Measurements from ENCODE around the gene PGBD1.

PGBD1 gene

DNA sequence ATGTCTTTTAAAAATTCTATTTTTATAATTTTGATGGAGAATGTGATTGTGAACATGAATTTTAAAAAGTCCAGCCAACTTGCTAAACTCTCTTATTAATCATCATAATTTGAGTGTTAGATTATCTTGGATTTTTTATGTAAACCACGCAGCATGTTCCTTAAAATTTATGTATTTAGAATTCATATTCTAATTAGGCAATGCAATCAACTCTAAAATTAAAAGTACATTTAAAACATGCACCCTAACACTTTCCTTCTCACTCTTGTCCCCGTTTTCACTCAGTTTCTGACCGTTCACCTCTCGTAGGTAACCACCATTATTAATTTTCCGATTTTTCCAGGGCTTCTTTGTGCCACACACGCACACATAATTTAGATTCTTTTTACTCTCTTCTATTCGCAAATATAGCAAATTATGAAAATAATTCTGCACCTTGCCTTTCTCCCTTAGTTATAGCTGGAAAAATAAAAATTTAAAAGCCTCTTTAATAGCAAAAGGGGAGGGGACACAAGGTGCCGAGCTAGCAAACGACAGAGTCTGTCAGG is 68.0 kb downstream of the PGBD1 start:
- Histone ChIP-seq H3K9me2 (replicated peaks; ENCODE audit: insufficient read depth, low read length) (no peaks in the 10 kb centered on the region), H2AFZ (ENCODE audit: low read depth, low read length, severe bottlenecking) (peak overlapping the region; percentile 99), H3K9ac (ENCODE audit: low read length) (peak overlapping the region; percentile 77), H3K27ac (ENCODE audit: low read depth, low read length) (peak overlapping the region; percentile 20; the same call in 1 of the 2 replicates), H3K36me3 (ENCODE audit: low read length) (peaks cover 5% of the 10 kb centered on the region; the same call in 1 of the 2 replicates), H4K20me1 (ENCODE audit: low read depth, low read length) (no peaks in the 10 kb centered on the region), H3K4me2 (ENCODE audit: low read depth, low read length, poor library complexity, severe bottlenecking) (peak overlapping the region; percentile 89), H3K79me2 (ENCODE audit: insufficient read depth, low read length) (peaks cover 27% of the 10 kb centered on the region; the same call in 1 of the 2 replicates), H3K27me3 (ENCODE audit: low read length) (no peaks in the 10 kb centered on the region), H3F3A (ENCODE audit: insufficient read depth) (peaks cover 8% of the 10 kb centered on the region), H3K9me3 (ENCODE audit: insufficient read depth, low read length) (peaks cover 13% of the 10 kb centered on the region; the same call in 1 of the 2 replicates), H3K4me3 (ENCODE audit: insufficient read depth, low read length, poor library complexity, severe bottlenecking) (peak overlapping the region; percentile 78)
- TF ChIP-seq, protein P1, sequence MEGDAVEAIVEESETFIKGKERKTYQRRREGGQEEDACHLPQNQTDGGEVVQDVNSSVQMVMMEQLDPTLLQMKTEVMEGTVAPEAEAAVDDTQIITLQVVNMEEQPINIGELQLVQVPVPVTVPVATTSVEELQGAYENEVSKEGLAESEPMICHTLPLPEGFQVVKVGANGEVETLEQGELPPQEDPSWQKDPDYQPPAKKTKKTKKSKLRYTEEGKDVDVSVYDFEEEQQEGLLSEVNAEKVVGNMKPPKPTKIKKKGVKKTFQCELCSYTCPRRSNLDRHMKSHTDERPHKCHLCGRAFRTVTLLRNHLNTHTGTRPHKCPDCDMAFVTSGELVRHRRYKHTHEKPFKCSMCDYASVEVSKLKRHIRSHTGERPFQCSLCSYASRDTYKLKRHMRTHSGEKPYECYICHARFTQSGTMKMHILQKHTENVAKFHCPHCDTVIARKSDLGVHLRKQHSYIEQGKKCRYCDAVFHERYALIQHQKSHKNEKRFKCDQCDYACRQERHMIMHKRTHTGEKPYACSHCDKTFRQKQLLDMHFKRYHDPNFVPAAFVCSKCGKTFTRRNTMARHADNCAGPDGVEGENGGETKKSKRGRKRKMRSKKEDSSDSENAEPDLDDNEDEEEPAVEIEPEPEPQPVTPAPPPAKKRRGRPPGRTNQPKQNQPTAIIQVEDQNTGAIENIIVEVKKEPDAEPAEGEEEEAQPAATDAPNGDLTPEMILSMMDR (IDR thresholded peaks at IDR 0.05; ENCODE audit: insufficient read depth, low read length, poor library complexity, severe bottlenecking): no peak
- no peak for TF ChIP-seq EZH2phosphoT487 (conservative IDR thresholded peaks at IDR 0.05; ENCODE audit: low read length)

DNA sequence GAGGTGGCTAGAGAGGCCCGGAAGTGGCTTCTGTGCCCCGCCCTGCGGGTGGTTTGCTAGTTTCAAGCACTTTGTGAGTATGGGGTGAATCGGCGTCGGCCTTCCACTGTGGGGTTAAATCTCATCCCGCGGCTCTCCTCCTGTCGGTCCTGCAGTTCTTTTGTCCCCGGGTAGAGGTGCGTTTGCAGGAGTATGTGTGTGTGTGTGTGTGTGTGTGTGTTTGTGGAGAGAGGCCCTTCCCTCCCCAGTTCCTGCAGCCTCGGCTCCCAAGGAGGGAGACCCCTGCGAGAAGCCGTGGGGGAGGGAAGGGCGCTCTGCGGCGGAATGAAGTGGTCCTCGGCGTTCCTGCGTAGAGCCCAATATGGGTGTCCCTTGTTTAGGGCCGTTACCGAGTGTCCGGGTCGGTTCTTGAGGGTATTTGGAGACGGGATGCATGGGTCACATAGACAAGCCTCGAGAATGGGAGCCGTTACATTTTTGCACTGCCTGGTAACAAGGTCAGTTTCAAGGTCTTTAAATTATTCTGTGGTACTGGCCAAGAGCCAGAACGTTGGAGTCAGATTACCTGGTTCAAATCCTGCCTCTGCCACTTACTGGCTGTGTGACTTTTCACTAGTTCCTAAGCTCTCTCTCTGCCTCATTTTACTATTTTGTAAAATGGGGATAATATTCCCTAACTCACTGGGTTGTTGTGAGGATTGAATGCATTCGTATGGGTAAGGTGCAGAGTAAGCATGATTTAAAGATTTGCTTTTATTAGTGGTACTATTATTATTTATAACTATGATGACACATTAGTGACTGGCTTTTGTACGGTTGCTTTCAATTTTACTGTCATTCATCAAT is 68.7 kb downstream of the PGBD1 start, which contains the start of gene ZKSCAN3:
ZKSCAN3 (plus strand) TSS at position 56 of the 846 bp plus-strand sequence. CDS start 9,640 bp downstream, outside the sequence.
- TF ChIP-seq EZH2phosphoT487 (conservative IDR thresholded peaks at IDR 0.05; ENCODE audit: low read length): no peak
- TF ChIP-seq, protein P1 (IDR thresholded peaks at IDR 0.05; ENCODE audit: insufficient read depth, low read length, poor library complexity, severe bottlenecking): no peak
- peak within 1 kb of the TSS; percentile 99 for H2AFZ ChIP-seq (ENCODE audit: low read depth, low read length, severe bottlenecking)
- H4K20me1 ChIP-seq (ENCODE audit: low read depth, low read length): no peaks in the 10 kb centered on the region
- H3K9ac ChIP-seq (ENCODE audit: low read length): peak within 1 kb of the TSS; percentile 77
- H3K9me2 ChIP-seq (replicated peaks; ENCODE audit: insufficient read depth, low read length): no peaks in the 10 kb centered on the region
- peaks cover 8% of the 10 kb centered on the region for H3F3A ChIP-seq (ENCODE audit: insufficient read depth)
- H3K9me3 ChIP-seq (ENCODE audit: insufficient read depth, low read length): peaks cover 13% of the 10 kb centered on the region; the same call in 1 of the 2 replicates
- H3K36me3 ChIP-seq (ENCODE audit: low read length): peaks cover 5% of the 10 kb centered on the region; the same call in 1 of the 2 replicates
- H3K4me2 ChIP-seq (ENCODE audit: low read depth, low read length, poor library complexity, severe bottlenecking): peak within 1 kb of the TSS; percentile 89
- H3K4me3 ChIP-seq (ENCODE audit: insufficient read depth, low read length, poor library complexity, severe bottlenecking): peak within 1 kb of the TSS; percentile 78
- peak within 1 kb of the TSS; percentile 20; the same call in 1 of the 2 replicates for H3K27ac ChIP-seq (ENCODE audit: low read depth, low read length)
- H3K79me2 ChIP-seq (ENCODE audit: insufficient read depth, low read length): peaks cover 27% of the 10 kb centered on the region; the same call in 1 of the 2 replicates
- no peaks in the 10 kb centered on the region for H3K27me3 ChIP-seq (ENCODE audit: low read length)

DNA sequence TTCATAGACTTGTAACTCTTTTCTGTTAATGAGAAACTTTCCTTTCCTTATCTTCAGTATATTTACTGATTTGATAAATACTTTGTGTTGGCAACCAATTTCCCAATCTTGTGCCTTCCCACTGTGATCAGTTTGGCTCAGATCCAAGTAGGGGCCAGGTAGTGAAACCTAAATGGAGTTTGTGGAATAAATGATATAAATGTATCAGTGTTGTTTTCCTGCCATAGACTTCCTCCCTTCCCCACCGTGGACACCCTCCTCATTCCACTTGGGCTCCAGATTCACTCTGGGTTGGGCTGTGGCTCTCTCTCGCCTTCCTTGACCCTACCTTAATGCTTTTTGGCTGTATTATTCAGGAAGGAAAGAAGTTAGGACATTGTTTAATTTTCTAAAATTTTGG is 69.7 kb downstream of the PGBD1 start:
- Histone ChIP-seq H4K20me1 (ENCODE audit: low read depth, low read length) (no peaks in the 10 kb centered on the region), H3K27me3 (ENCODE audit: low read length) (no peaks in the 10 kb centered on the region), H3K4me2 (ENCODE audit: low read depth, low read length, poor library complexity, severe bottlenecking) (peak overlapping the region; percentile 89), H3K9ac (ENCODE audit: low read length) (peak overlapping the region; percentile 77; the same call in 1 of the 2 replicates), H2AFZ (ENCODE audit: low read depth, low read length, severe bottlenecking) (no peak overlapping the region), H3K79me2 (ENCODE audit: insufficient read depth, low read length) (peaks cover 27% of the 10 kb centered on the region; the same call in 1 of the 2 replicates), H3K9me2 (replicated peaks; ENCODE audit: insufficient read depth, low read length) (no peaks in the 10 kb centered on the region), H3F3A (ENCODE audit: insufficient read depth) (peaks cover 8% of the 10 kb centered on the region), H3K4me3 (ENCODE audit: insufficient read depth, low read length, poor library complexity, severe bottlenecking) (peak overlapping the region; percentile 78), H3K27ac (ENCODE audit: low read depth, low read length) (no peak overlapping the region), H3K36me3 (ENCODE audit: low read length) (peaks cover 5% of the 10 kb centered on the region; the same call in 1 of the 2 replicates), H3K9me3 (ENCODE audit: insufficient read depth, low read length) (peaks cover 13% of the 10 kb centered on the region; the same call in 1 of the 2 replicates)
- TF ChIP-seq, protein P1 (IDR thresholded peaks at IDR 0.05; ENCODE audit: insufficient read depth, low read length, poor library complexity, severe bottlenecking): no peak

Measured in SU-DHL-6 (cell line).